ENCODE data around the gene RHOB.
A peak's percentile ranks its signal among the peaks of the same experiment; 100 is the strongest.
"Not testable (repeated sequence)": the region's sequence is repeated elsewhere in the genome, so short reads cannot be mapped to it uniquely, and the experiment has no call there.

The RHOB gene

GRCh38 chr2:20446917-20447436 lies at the start of gene RHOB:
RHOB (plus strand) TSS chr2:20447074; CDS start chr2:20447466, 392 bp downstream.
- DNase-seq (ENCODE audit: low read depth, low spot score): peak; percentile 59

GRCh38 chr2:20397811-20398447 lies 48.9 kb upstream of the RHOB start:
- DNase-seq (ENCODE audit: low read depth, low spot score): no peak

GRCh38 chr2:20398956-20399567 lies 47.8 kb upstream of the RHOB start:
- no peak for DNase-seq (ENCODE audit: low read depth, low spot score)

GRCh38 chr2:20400306-20400705 lies 46.6 kb upstream of the RHOB start:
- DNase-seq (ENCODE audit: low read depth, low spot score): no peak

GRCh38 chr2:20400787-20401488 lies 45.9 kb upstream of the RHOB start:
- no peak for DNase-seq (ENCODE audit: low read depth, low spot score)

GRCh38 chr2:20401489-20401835 lies 45.4 kb upstream of the RHOB start:
- no peak for DNase-seq (ENCODE audit: low read depth, low spot score)

- DNase-seq (ENCODE audit: low read depth, low spot score): no peak
Observed at GRCh38 chr2:20403774-20404312, 43.0 kb upstream of the RHOB start.

GRCh38 chr2:20404950-20405349 lies 41.9 kb upstream of the RHOB start:
- no peak for DNase-seq (ENCODE audit: low read depth, low spot score)

GRCh38 chr2:20409039-20409438 lies 37.8 kb upstream of the RHOB start:
- no peak for DNase-seq (ENCODE audit: low read depth, low spot score)

- no peak for DNase-seq (ENCODE audit: low read depth, low spot score)
Observed at GRCh38 chr2:20410556-20411277, 36.2 kb upstream of the RHOB start.

- DNase-seq (ENCODE audit: low read depth, low spot score): peak; percentile 45
Observed at GRCh38 chr2:20411361-20411894, 35.4 kb upstream of the RHOB start.

- no peak for DNase-seq (ENCODE audit: low read depth, low spot score)
Observed at GRCh38 chr2:20414806-20415205, 32.1 kb upstream of the RHOB start.

- no peak for DNase-seq (ENCODE audit: low read depth, low spot score)
Observed at GRCh38 chr2:20415511-20415918, 31.4 kb upstream of the RHOB start.

GRCh38 chr2:20416723-20417122 lies 30.2 kb upstream of the RHOB start:
- no peak for DNase-seq (ENCODE audit: low read depth, low spot score)

GRCh38 chr2:20417230-20417821 lies 29.5 kb upstream of the RHOB start:
- DNase-seq (ENCODE audit: low read depth, low spot score): not testable (repeated sequence)

GRCh38 chr2:20418519-20418918 lies 28.4 kb upstream of the RHOB start:
- no peak for DNase-seq (ENCODE audit: low read depth, low spot score)

- DNase-seq (ENCODE audit: low read depth, low spot score): no peak
Observed at GRCh38 chr2:20419007-20419576, 27.8 kb upstream of the RHOB start.

GRCh38 chr2:20419752-20420151 lies 27.1 kb upstream of the RHOB start:
- DNase-seq (ENCODE audit: low read depth, low spot score): no peak

GRCh38 chr2:20421336-20421987 lies 25.4 kb upstream of the RHOB start:
- DNase-seq (ENCODE audit: low read depth, low spot score): no peak

GRCh38 chr2:20421988-20422370 lies 24.9 kb upstream of the RHOB start:
- DNase-seq (ENCODE audit: low read depth, low spot score): no peak
